ENCODE data around the gene F13A1.
"Not testable (repeated sequence)": the region's sequence is repeated elsewhere in the genome, so short reads cannot be mapped to it uniquely, and the experiment has no call there.

Gene F13A1

GRCh38 chr6:6317386-6317785 is 3.1 kb downstream of the F13A1 start:
- DNase-seq = no peak

GRCh38 chr6:6315660-6316059 is 4.8 kb downstream of the F13A1 start:
- peak; percentile 29 for DNase-seq

- no peak for DNase-seq
Observed at GRCh38 chr6:6314596-6314995, 5.9 kb downstream of the F13A1 start.

GRCh38 chr6:6312901-6313441 is 7.5 kb downstream of the F13A1 start:
- no peak for DNase-seq

- no peak for DNase-seq
Observed at GRCh38 chr6:6305575-6305974, 14.9 kb downstream of the F13A1 start.

- DNase-seq = not testable (repeated sequence)
Observed at GRCh38 chr6:6300383-6300782, 20.1 kb downstream of the F13A1 start.

GRCh38 chr6:6293317-6293716 is 27.1 kb downstream of the F13A1 start:
- no peak for DNase-seq

- DNase-seq = no peak
Observed at GRCh38 chr6:6287415-6287814, 33.0 kb downstream of the F13A1 start.

- no peak for DNase-seq
Observed at GRCh38 chr6:6285679-6286078, 34.8 kb downstream of the F13A1 start.

GRCh38 chr6:6284221-6284966 is 36.1 kb downstream of the F13A1 start:
- DNase-seq = no peak

GRCh38 chr6:6283746-6284145 is 36.7 kb downstream of the F13A1 start:
- no peak for DNase-seq

- DNase-seq = no peak
Observed at GRCh38 chr6:6282716-6283115, 37.7 kb downstream of the F13A1 start.

- DNase-seq = no peak
Observed at GRCh38 chr6:6277413-6277812, 43.0 kb downstream of the F13A1 start.

GRCh38 chr6:6270948-6271535 is 49.4 kb downstream of the F13A1 start:
- no peak for DNase-seq

GRCh38 chr6:6260196-6260722 is 60.2 kb downstream of the F13A1 start:
- no peak for DNase-seq

GRCh38 chr6:6256886-6257285 is 63.6 kb downstream of the F13A1 start:
- no peak for DNase-seq

GRCh38 chr6:6256259-6256658 is 64.2 kb downstream of the F13A1 start:
- DNase-seq = no peak

- DNase-seq = no peak
Observed at GRCh38 chr6:6251555-6252280, 68.7 kb downstream of the F13A1 start.

GRCh38 chr6:6248651-6249050 is 71.8 kb downstream of the F13A1 start:
- DNase-seq = no peak

- DNase-seq = no peak
Observed at GRCh38 chr6:6246544-6246943, 73.9 kb downstream of the F13A1 start.

GRCh38 chr6:6244624-6245023 is 75.8 kb downstream of the F13A1 start:
- no peak for DNase-seq

GRCh38 chr6:6243846-6244245 is 76.6 kb downstream of the F13A1 start:
- no peak for DNase-seq
